Activated naive CD4-positive, alpha-beta T cell treated with anti-CD3 and anti-CD28 coated beads, Interleukin-2, amount 50 U/mL, for 72 hours (primary cell): ENCODE results near the gene SPRN. TPM values are rescaled to one million over a fixed set of nuclear protein-coding genes. Genes with fewer than 3 reads are reported as not detected.

Experiments
- ATAC-seq, 2 donors: fragments of 150-1000 bp; cut with Tn5 transposase; 2 replicates each; pipeline ENCODE4 v1.10.0; 2021; ENCODE audit warnings: mild to moderate bottlenecking in 2 of 2, moderate library complexity in 2 of 2
- DNase-seq, 2 donors: peaks; one replicate each; pipeline ENCODE4 v3.0.0; 2021 to 2022; ENCODE audit warnings: low spot score in 2 of 2
- H3K27ac Mint-ChIP-seq, 2 donors: one replicate each; pipeline ENCODE4 v1.8.0; 2022; ENCODE audit warnings: mild to moderate bottlenecking in 2 of 2, mixed read lengths in 2 of 2
- H3K36me3 Mint-ChIP-seq, 2 donors: one replicate each; pipeline ENCODE4 v1.8.0; 2022; ENCODE audit warnings: mixed read lengths in 2 of 2
- H3K9me3 Mint-ChIP-seq, 2 donors: one replicate each; pipeline ENCODE4 v1.8.0; 2022; ENCODE audit warnings: mixed read lengths in 2 of 2
- total RNA-seq, 2 donors: library from RNA; stranded (reverse); gene quantifications; one replicate each; pipeline ENCODE4 v1.2.3, GENCODE V29; 2022

Gene SPRN
- total RNA-seq, 2 donors from 2014 or later: not detected

DNA sequence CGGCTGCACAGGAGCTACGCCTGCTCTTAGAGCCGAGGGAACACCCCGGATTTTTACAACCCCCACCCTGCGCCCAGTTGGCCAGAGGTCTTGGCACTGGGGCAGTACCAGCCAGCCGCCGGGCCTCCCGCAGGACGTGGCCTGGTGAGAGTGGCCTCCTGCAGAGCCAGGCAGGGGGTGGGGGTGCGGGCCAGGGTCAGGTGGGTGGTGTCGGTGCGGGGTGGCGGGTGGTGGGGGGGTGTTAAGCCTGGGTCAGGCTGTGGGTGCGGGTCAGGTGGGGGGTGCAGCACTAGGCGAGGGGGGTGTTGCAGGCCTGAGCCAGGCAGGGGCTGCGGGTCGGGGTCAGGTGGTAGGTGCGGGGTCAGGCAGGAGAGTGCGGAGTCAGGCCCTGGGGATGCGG, 51.9 kb downstream of the SPRN start:
- no peak overlapping the region for H3K27ac Mint-ChIP-seq
- peaks cover 0 to 6% of the 10 kb centered on the region in 2 donors for H3K36me3 Mint-ChIP-seq
- no peak for DNase-seq
- no peaks in the 10 kb centered on the region for H3K9me3 Mint-ChIP-seq
- no peak for ATAC-seq

Other genes with a start within 250 kb of the SPRN start
- gene UTF1, start 194.4 kb downstream of the SPRN start, total RNA-seq: not detected
- gene VENTX, start 186.8 kb downstream of the SPRN start, total RNA-seq: not detected
- gene ADAM8, start 147.8 kb downstream of the SPRN start, total RNA-seq: 100 to 1,000 TPM; 101 to 201 TPM
- gene TUBGCP2, start 115.8 kb downstream of the SPRN start, total RNA-seq: 10 to 100 TPM; 47.9 to 53.3 TPM
- 10 to 100 TPM; 43.4 to 55.6 TPM for gene ZNF511, start 115.7 kb downstream of the SPRN start, total RNA-seq
- not detected for gene CALY, start 87.7 kb downstream of the SPRN start, total RNA-seq
- not detected for gene PRAP1, start 77.3 kb downstream of the SPRN start, total RNA-seq
- 10 to 100 TPM; 24.1 to 24.2 TPM for gene FUOM, start 66.6 kb downstream of the SPRN start, total RNA-seq
- gene ECHS1, start 51.3 kb downstream of the SPRN start, total RNA-seq: 10 to 100 TPM; 58.5 to 86.0 TPM
- gene PAOX, start 45.4 kb downstream of the SPRN start, total RNA-seq: 1 to 10 TPM; 3.9 to 5.6 TPM
- 10 to 100 TPM; 39.8 to 65.0 TPM for gene MTG1, start 30.5 kb downstream of the SPRN start, total RNA-seq
- 1 to 10 TPM; 2.1 to 3.8 TPM for gene SCART1, start 29.3 kb upstream of the SPRN start, total RNA-seq
- under 1 TPM; 0.32 to 0.99 TPM for gene CYP2E1, start 102.7 kb upstream of the SPRN start, total RNA-seq
- under 1 TPM in 1 of 2 donors, not detected in 1; 0.14 TPM for gene SYCE1, start 141.0 kb upstream of the SPRN start, total RNA-seq
- under 1 TPM in 1 of 2 donors, not detected in 1; 0.32 TPM for gene FRG2B, start 202.2 kb upstream of the SPRN start, total RNA-seq